Measurements from ENCODE around the gene WBP2NL.

GRCh38 chr22:42073621-42074041 lies 75.0 kb downstream of the WBP2NL start:
- TF ChIP-seq CTCF (IDR thresholded peaks at IDR 0.05): no peak
- no peak for TF ChIP-seq EZH2 (IDR thresholded peaks at IDR 0.05; ENCODE audit: borderline replicate concordance, insufficient read depth, low read depth, low read length, poor library complexity, severe bottlenecking)

Measured in B cell (primary cell).